Hepatocyte (in vitro differentiated cells): ENCODE results near the gene HERC2. TPM values are rescaled to one million over a fixed set of nuclear protein-coding genes. Genes with fewer than 3 reads are reported as not detected.
"Not testable (repeated sequence)": the region's sequence is repeated elsewhere in the genome, so short reads cannot be mapped to it uniquely, and the experiment has no call there.

Source experiments
- DNase-seq: peaks from one replicate; pipeline ENCODE4 v3.0.0-alpha.2; 2016; ENCODE audit warnings: low spot score
- H2AFZ ChIP-seq: fragments of 200-600 bp; sonication (generic); 2 replicates; pipeline ENCODE4 v1.6.0; 2016; ENCODE audit warnings: antibody characterized with exemption, mild to moderate bottlenecking
- H3K27ac ChIP-seq: fragments of 200-600 bp; sonication (generic); 2 replicates; pipeline ENCODE4 v1.5.1; 2016; ENCODE audit warnings: mild to moderate bottlenecking
- H3K27me3 ChIP-seq: fragments of 200-600 bp; sonication (generic); 2 replicates; pipeline ENCODE4 v1.6.1; 2016
- H3K36me3 ChIP-seq: fragments of 200-600 bp; sonication (generic); replicated peaks from 2 replicates; pipeline ENCODE4 v1.5.1; 2016; ENCODE audit warnings: low read depth; ENCODE audit not compliant: insufficient read depth
- H3K4me1 ChIP-seq: fragments of 200-600 bp; sonication (generic); 2 replicates; pipeline ENCODE4 v1.5.1; 2016; ENCODE audit warnings: mild to moderate bottlenecking, moderate library complexity; ENCODE audit not compliant: insufficient read depth
- H3K4me2 ChIP-seq: fragments of 200-600 bp; sonication (generic); 2 replicates; pipeline ENCODE4 v1.6.0; 2016
- H3K4me3 ChIP-seq: fragments of 200-600 bp; sonication (generic); 2 replicates; pipeline ENCODE4 v1.5.1; 2016; ENCODE audit warnings: mild to moderate bottlenecking
- H3K79me2 ChIP-seq: fragments of 200-600 bp; sonication (generic); 2 replicates; pipeline ENCODE4 v1.6.0; 2017; ENCODE audit warnings: mild to moderate bottlenecking
- H3K9me2 ChIP-seq: fragments of 200-600 bp; sonication (generic); replicated peaks from 2 replicates; pipeline ENCODE4 v1.6.0; 2017; ENCODE audit warnings: mild to moderate bottlenecking; ENCODE audit not compliant: insufficient read depth
- H3K9me3 ChIP-seq: fragments of 200-600 bp; sonication (generic); 2 replicates; pipeline ENCODE4 v1.5.1; 2016; ENCODE audit warnings: low read depth, mild to moderate bottlenecking
- H4K20me1 ChIP-seq: fragments of 200-600 bp; sonication (generic); 2 replicates; pipeline ENCODE4 v1.6.0; 2016; ENCODE audit warnings: mild to moderate bottlenecking; ENCODE audit not compliant: insufficient read depth, poor library complexity, severe bottlenecking
- CTCF ChIP-seq: fragments of 200-600 bp; sonication (generic); IDR thresholded peaks from 2 replicates; pipeline ENCODE4 v1.5.1; 2016; ENCODE audit warnings: antibody characterized with exemption, mild to moderate bottlenecking; ENCODE audit not compliant: poor library complexity
- EZH2 ChIP-seq: fragments of 200-600 bp; sonication (generic); IDR thresholded peaks from 2 replicates; pipeline ENCODE4 v1.6.1; 2016; ENCODE audit warnings: antibody characterized with exemption, mild to moderate bottlenecking, borderline replicate concordance
- EZH2phosphoT487 ChIP-seq: fragments of 200-600 bp; sonication (generic); IDR thresholded peaks from one replicate; pipeline ENCODE4 v1.6.1; 2018; ENCODE audit warnings: antibody characterized with exemption, mild to moderate bottlenecking, low read depth, moderate library complexity; ENCODE audit not compliant: unreplicated experiment, severe bottlenecking
- WGBS: methylation state at CpG from one replicate; pipeline ENCODE4 v1.1.6; 2016; ENCODE audit warnings: low lambda C conversion rate; ENCODE audit errors: missing lambda C conversion rate; 5-methylcytosine and 5-hydroxymethylcytosine counted together
- polyA plus RNA-seq: library from polyadenylated mRNA; unstranded; fragments of >200 nt; fragmentation: Nextera tagmentation; extraction: Ambion mirVana; gene quantifications from 2 replicates; pipeline ENCODE4 v1.2.1, GENCODE V29; 2016
- total RNA-seq: library from RNA; depleted of rRNA; stranded (reverse); fragments of >200 nt; gene quantifications from 2 replicates; pipeline ENCODE4 v1.2.3, GENCODE V29; 2014

Gene HERC2
- total and polyA plus RNA-seq, 2 experiments from 2014 or later = 30.2 to 57.4 TPM

DNA sequence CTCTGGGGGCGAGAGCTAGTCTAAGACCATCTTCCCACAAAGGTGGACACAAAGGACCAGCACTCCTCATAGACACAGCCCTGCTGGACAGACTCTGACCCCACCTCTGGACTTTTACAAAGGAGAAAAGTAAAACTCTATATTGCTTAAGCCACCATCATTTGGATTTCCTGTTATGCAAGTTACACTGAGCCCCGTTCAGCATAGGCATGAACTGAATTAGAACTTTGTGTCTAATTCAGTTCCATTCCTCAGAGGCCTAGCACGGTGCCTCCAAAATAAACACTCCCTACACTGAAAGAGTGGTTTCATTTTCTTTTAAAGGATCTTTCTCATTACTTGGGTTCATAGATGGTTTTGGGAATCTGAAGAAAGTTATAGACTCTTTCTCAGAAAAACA is 143.7 kb downstream of the HERC2 start:
- H3K79me2 ChIP-seq = no peaks in the 10 kb centered on the region
- DNase-seq = no peak
- no peaks in the 10 kb centered on the region for H3K27me3 ChIP-seq
- H3K27ac ChIP-seq = no peak overlapping the region
- no peaks in the 10 kb centered on the region for H3K9me2 ChIP-seq
- no peaks in the 10 kb centered on the region for H3K36me3 ChIP-seq
- H3K4me2 ChIP-seq = no peak overlapping the region
- WGBS = 90% methylated on average over 3 of the region's 3 CpGs
- no peaks in the 10 kb centered on the region for H3K4me1 ChIP-seq
- H3K4me3 ChIP-seq = no peak overlapping the region
- H4K20me1 ChIP-seq = no peaks in the 10 kb centered on the region
- TF ChIP-seq CTCF (no peak), EZH2phosphoT487 (no peak), EZH2 (no peak)
- H2AFZ ChIP-seq = no peak overlapping the region
- H3K9me3 ChIP-seq = no peaks in the 10 kb centered on the region

- Histone ChIP-seq H3K9me2 (no peaks in the 10 kb centered on the region), H3K4me2 (no peak overlapping the region), H3K9me3 (no peaks in the 10 kb centered on the region), H3K4me1 (no peaks in the 10 kb centered on the region), H3K27ac (no peak overlapping the region), H2AFZ (no peak overlapping the region), H3K4me3 (no peak overlapping the region), H4K20me1 (no peaks in the 10 kb centered on the region), H3K27me3 (no peaks in the 10 kb centered on the region), H3K36me3 (no peaks in the 10 kb centered on the region), H3K79me2 (no peaks in the 10 kb centered on the region)
- TF ChIP-seq EZH2phosphoT487 (no peak), CTCF (no peak), EZH2 (no peak)
- WGBS = 83% methylated on average over 3 of the region's 3 CpGs
- no peak for DNase-seq
Measured at GRCh38 chr15:28169366-28169765, 152.6 kb downstream of the HERC2 start.

- not testable (repeated sequence) for H3K79me2 ChIP-seq, DNase-seq, H3K36me3 ChIP-seq, H3K9me3 ChIP-seq, H3K9me2 ChIP-seq, H2AFZ ChIP-seq, H3K4me3 ChIP-seq, H3K4me2 ChIP-seq, H3K27me3 ChIP-seq, H4K20me1 ChIP-seq, H3K4me1 ChIP-seq
- WGBS = 90% methylated on average over 16 of the region's 16 CpGs
- peak overlapping the region; percentile 53 for H3K27ac ChIP-seq
Measured at GRCh38 chr15:28168405-28169121, 153.4 kb downstream of the HERC2 start.

DNA sequence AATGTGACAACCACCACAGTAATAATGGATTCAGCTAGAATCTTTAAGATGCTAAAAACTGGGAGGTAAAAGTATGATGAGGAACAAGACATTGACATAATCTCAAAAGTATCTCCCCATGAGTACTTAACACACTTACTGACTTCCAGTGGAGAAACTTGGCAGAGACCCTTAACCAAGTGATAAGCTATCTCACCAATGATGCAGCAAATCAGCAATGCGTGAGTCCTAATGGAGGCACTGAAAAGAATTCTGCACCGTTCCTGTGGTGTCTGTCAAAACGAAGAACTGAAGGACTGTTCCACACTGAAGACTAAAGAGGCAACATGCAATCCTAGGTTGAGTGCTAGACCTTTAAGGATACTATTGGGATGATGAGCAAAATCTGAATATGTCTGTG is 154.9 kb downstream of the HERC2 start:
- Histone ChIP-seq H3K4me2 (no peak overlapping the region), H3K9me3 (no peaks in the 10 kb centered on the region), H3K36me3 (peaks cover 4% of the 10 kb centered on the region), H3K9me2 (no peaks in the 10 kb centered on the region), H3K27me3 (no peaks in the 10 kb centered on the region), H4K20me1 (no peaks in the 10 kb centered on the region), H3K27ac (no peak overlapping the region), H3K4me1 (no peaks in the 10 kb centered on the region), H3K79me2 (no peaks in the 10 kb centered on the region), H2AFZ (no peak overlapping the region), H3K4me3 (no peak overlapping the region)
- 99% methylated on average over 3 of the region's 3 CpGs for WGBS
- no peak for DNase-seq
- TF ChIP-seq EZH2phosphoT487 (no peak), EZH2 (no peak), CTCF (no peak)
